ENCODE measurements around the gene ARHGAP6.

Gene ARHGAP6

GRCh38 chrX:11416600-11416999, 249.1 kb downstream of the ARHGAP6 start:
- TF ChIP-seq CEBPB (IDR thresholded peaks at IDR 0.05) = no peak
- no peak for TF ChIP-seq EP300 (IDR thresholded peaks at IDR 0.05; ENCODE audit: borderline replicate concordance)
- no peak for TF ChIP-seq ZBTB7A (IDR thresholded peaks at IDR 0.05; ENCODE audit: low read depth)
- TF ChIP-seq RAD21 (IDR thresholded peaks at IDR 0.05; ENCODE audit: low read depth) = no peak
- TF ChIP-seq TCF12 (IDR thresholded peaks at IDR 0.05; ENCODE audit: low read depth) = no peak
- no peak for TF ChIP-seq NFIC (IDR thresholded peaks at IDR 0.05)
- no peak for TF ChIP-seq MAX (IDR thresholded peaks at IDR 0.05)
- TF ChIP-seq YY1 (IDR thresholded peaks at IDR 0.05; ENCODE audit: low read depth) = no peak
- TF ChIP-seq USF1 (IDR thresholded peaks at IDR 0.05) = no peak
- TF ChIP-seq EGR1 (IDR thresholded peaks at IDR 0.05) = no peak

GRCh38 chrX:11414091-11414490, 251.6 kb downstream of the ARHGAP6 start:
- TF ChIP-seq USF1 (IDR thresholded peaks at IDR 0.05) (no peak), TCF12 (IDR thresholded peaks at IDR 0.05; ENCODE audit: low read depth) (no peak), REST (IDR thresholded peaks at IDR 0.05; ENCODE audit: low read depth) (no peak), YY1 (IDR thresholded peaks at IDR 0.05; ENCODE audit: low read depth) (no peak), EGR1 (IDR thresholded peaks at IDR 0.05) (no peak), EP300 (IDR thresholded peaks at IDR 0.05; ENCODE audit: borderline replicate concordance) (no peak), NFIC (IDR thresholded peaks at IDR 0.05) (no peak), CEBPB (IDR thresholded peaks at IDR 0.05) (no peak), FOXM1 (IDR thresholded peaks at IDR 0.05; ENCODE audit: borderline replicate concordance, low read depth) (no peak), TEAD4 (IDR thresholded peaks at IDR 0.05) (no peak), TAF1 (IDR thresholded peaks at IDR 0.05; ENCODE audit: low read depth) (no peak), ZBTB7A (IDR thresholded peaks at IDR 0.05; ENCODE audit: low read depth) (no peak), MAX (IDR thresholded peaks at IDR 0.05) (no peak), RAD21 (IDR thresholded peaks at IDR 0.05; ENCODE audit: low read depth) (no peak)

GRCh38 chrX:11412715-11413623, 252.8 kb downstream of the ARHGAP6 start:
- no peak for TF ChIP-seq CREB1 (IDR thresholded peaks at IDR 0.05; ENCODE audit: low read depth)
- TF ChIP-seq FOXM1 (IDR thresholded peaks at IDR 0.05; ENCODE audit: borderline replicate concordance, low read depth) = no peak
- TF ChIP-seq USF1 (IDR thresholded peaks at IDR 0.05) = no peak
- no peak for TF ChIP-seq ZBTB7A (IDR thresholded peaks at IDR 0.05; ENCODE audit: low read depth)
- no peak for TF ChIP-seq RAD21 (IDR thresholded peaks at IDR 0.05; ENCODE audit: low read depth)
- TF ChIP-seq TEAD4 (IDR thresholded peaks at IDR 0.05) = no peak
- no peak for TF ChIP-seq TCF12 (IDR thresholded peaks at IDR 0.05; ENCODE audit: low read depth)
- no peak for TF ChIP-seq REST (IDR thresholded peaks at IDR 0.05; ENCODE audit: low read depth)
- no peak for TF ChIP-seq MAX (IDR thresholded peaks at IDR 0.05)
- TF ChIP-seq EP300 (IDR thresholded peaks at IDR 0.05; ENCODE audit: borderline replicate concordance) = no peak
- no peak for TF ChIP-seq TAF1 (IDR thresholded peaks at IDR 0.05; ENCODE audit: low read depth)
- TF ChIP-seq YY1 (IDR thresholded peaks at IDR 0.05; ENCODE audit: low read depth) = no peak
- no peak for TF ChIP-seq NFIC (IDR thresholded peaks at IDR 0.05)

GRCh38 chrX:11409957-11410356, 255.8 kb downstream of the ARHGAP6 start:
- TF ChIP-seq MAX (IDR thresholded peaks at IDR 0.05) = no peak

- TF ChIP-seq EGR1 (IDR thresholded peaks at IDR 0.05) (no peak), EP300 (IDR thresholded peaks at IDR 0.05; ENCODE audit: borderline replicate concordance) (no peak), FOXM1 (IDR thresholded peaks at IDR 0.05; ENCODE audit: borderline replicate concordance, low read depth) (no peak), MAX (IDR thresholded peaks at IDR 0.05) (no peak), CEBPB (IDR thresholded peaks at IDR 0.05) (no peak), YY1 (IDR thresholded peaks at IDR 0.05; ENCODE audit: low read depth) (no peak), TEAD4 (IDR thresholded peaks at IDR 0.05) (no peak), CREB1 (IDR thresholded peaks at IDR 0.05; ENCODE audit: low read depth) (no peak), USF1 (IDR thresholded peaks at IDR 0.05) (no peak), TAF1 (IDR thresholded peaks at IDR 0.05; ENCODE audit: low read depth) (no peak), TCF12 (IDR thresholded peaks at IDR 0.05; ENCODE audit: low read depth) (no peak), NFIC (IDR thresholded peaks at IDR 0.05) (no peak), ZBTB7A (IDR thresholded peaks at IDR 0.05; ENCODE audit: low read depth) (no peak), REST (IDR thresholded peaks at IDR 0.05; ENCODE audit: low read depth) (no peak)
These were observed 256.9 kb downstream of the ARHGAP6 start for GRCh38 chrX:11408783-11409182.
